Measurements from ENCODE around the gene RNF13.
"Not testable (repeated sequence)": the region's sequence is repeated elsewhere in the genome, so short reads cannot be mapped to it uniquely, and the experiment has no call there.

DNA sequence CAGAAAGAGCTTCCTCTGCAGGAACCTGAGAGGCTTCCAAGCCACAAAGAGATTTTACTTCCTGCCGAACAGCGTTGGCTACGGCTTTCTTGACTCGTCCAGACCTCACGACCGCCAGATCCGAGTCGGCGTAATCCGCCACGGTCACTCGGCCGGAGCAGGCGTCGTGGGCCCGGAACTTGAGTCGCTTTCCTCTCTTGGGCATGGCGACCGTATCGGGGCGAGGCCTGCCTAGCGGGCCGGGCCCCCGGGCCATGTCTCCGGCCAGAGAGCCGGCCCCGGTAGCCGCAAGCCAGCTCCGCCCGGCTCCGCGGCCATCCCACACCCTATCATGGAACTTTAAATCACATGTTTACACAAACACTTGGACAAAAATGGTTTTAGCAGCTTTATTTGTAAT, 170.0 kb downstream of the RNF13 start:
- TF ChIP-seq, protein P1, sequence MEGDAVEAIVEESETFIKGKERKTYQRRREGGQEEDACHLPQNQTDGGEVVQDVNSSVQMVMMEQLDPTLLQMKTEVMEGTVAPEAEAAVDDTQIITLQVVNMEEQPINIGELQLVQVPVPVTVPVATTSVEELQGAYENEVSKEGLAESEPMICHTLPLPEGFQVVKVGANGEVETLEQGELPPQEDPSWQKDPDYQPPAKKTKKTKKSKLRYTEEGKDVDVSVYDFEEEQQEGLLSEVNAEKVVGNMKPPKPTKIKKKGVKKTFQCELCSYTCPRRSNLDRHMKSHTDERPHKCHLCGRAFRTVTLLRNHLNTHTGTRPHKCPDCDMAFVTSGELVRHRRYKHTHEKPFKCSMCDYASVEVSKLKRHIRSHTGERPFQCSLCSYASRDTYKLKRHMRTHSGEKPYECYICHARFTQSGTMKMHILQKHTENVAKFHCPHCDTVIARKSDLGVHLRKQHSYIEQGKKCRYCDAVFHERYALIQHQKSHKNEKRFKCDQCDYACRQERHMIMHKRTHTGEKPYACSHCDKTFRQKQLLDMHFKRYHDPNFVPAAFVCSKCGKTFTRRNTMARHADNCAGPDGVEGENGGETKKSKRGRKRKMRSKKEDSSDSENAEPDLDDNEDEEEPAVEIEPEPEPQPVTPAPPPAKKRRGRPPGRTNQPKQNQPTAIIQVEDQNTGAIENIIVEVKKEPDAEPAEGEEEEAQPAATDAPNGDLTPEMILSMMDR (IDR thresholded peaks at IDR 0.05), result not testable (repeated sequence)
- not testable (repeated sequence) for TF ChIP-seq EZH2 (IDR thresholded peaks at IDR 0.05; ENCODE audit: borderline replicate concordance, insufficient read depth, low read depth, low read length, poor library complexity, severe bottlenecking)
